OCI-LY3 (cell line): ENCODE data around the gene RASGRF2.

ENCODE experiments used
- H2AFZ ChIP-seq: fragments of 200-600, 300-600 bp; shearing (Covaris generic); 2 replicates; pipeline ENCODE4 v1.6.0; 2014; ENCODE audit warnings: antibody characterized with exemption, low read depth, low read length
- H3K27ac ChIP-seq: fragments of 200-600, 300-600 bp; sonication (generic); 2 replicates; pipeline ENCODE4 v1.5.1; 2014; ENCODE audit warnings: mild to moderate bottlenecking, low read length, moderate library complexity, mixed read lengths
- H3K27me3 ChIP-seq: fragments of 200-600, 300-600 bp; sonication (generic); 2 replicates; pipeline ENCODE4 v1.6.1; 2014; ENCODE audit warnings: low read depth, low read length, mixed read lengths
- H3K36me3 ChIP-seq: fragments of 200-600, 300-600 bp; sonication (generic); replicated peaks from 2 replicates; pipeline ENCODE3; 2014; ENCODE audit warnings: low read depth, low read length, mixed read lengths
- H3K4me1 ChIP-seq: fragments of 300-600, 200-600 bp; sonication (generic); 2 replicates; pipeline ENCODE4 v1.6.1; 2014; ENCODE audit warnings: low read length, mixed read lengths
- H3K4me2 ChIP-seq: fragments of 200-600, 300-600 bp; sonication (generic); 2 replicates; pipeline ENCODE4 v1.6.1; 2014; ENCODE audit warnings: low read length, mixed read lengths
- H3K4me3 ChIP-seq: fragments of 300-600, 200-600 bp; sonication (generic); 2 replicates; pipeline ENCODE4 v1.5.1; 2014; ENCODE audit warnings: antibody characterized with exemption, mild to moderate bottlenecking, low read length, moderate library complexity
- H3K79me2 ChIP-seq: fragments of 300-600, 200-600 bp; shearing (Covaris generic); 2 replicates; pipeline ENCODE4 v1.6.1; 2014; ENCODE audit warnings: mild to moderate bottlenecking, low read length, mixed read lengths
- H3K9ac ChIP-seq: fragments of 300-600, 200-600 bp; shearing (Covaris generic); 2 replicates; pipeline ENCODE4 v1.6.0; 2014; ENCODE audit warnings: mild to moderate bottlenecking, low read length, moderate library complexity
- H3K9me3 ChIP-seq: fragments of 200-600, 300-600 bp; shearing (Covaris generic); 2 replicates; pipeline ENCODE4 v1.6.1; 2014; ENCODE audit warnings: low read length, mixed read lengths; ENCODE audit not compliant: insufficient read depth
- H4K20me1 ChIP-seq: fragments of 200-600, 300-600 bp; sonication (generic); 2 replicates; pipeline ENCODE4 v1.6.1; 2016; ENCODE audit warnings: low read length, mixed read lengths; ENCODE audit not compliant: insufficient read depth
- EZH2phosphoT487 ChIP-seq: fragments of 200-600 bp; shearing (Covaris generic); IDR thresholded peaks from 2 replicates; pipeline ENCODE4 v1.6.1; 2018; ENCODE audit warnings: antibody characterized with exemption, mixed run types, low read depth
- TF ChIP-seq, protein P1 (sequence below): fragments of 200-600, 300-600 bp; sonication (generic); IDR thresholded peaks from 2 replicates; pipeline ENCODE4 v1.5.1; 2014; ENCODE audit warnings: antibody characterized with exemption, low read length, low read depth

The RASGRF2 gene

DNA sequence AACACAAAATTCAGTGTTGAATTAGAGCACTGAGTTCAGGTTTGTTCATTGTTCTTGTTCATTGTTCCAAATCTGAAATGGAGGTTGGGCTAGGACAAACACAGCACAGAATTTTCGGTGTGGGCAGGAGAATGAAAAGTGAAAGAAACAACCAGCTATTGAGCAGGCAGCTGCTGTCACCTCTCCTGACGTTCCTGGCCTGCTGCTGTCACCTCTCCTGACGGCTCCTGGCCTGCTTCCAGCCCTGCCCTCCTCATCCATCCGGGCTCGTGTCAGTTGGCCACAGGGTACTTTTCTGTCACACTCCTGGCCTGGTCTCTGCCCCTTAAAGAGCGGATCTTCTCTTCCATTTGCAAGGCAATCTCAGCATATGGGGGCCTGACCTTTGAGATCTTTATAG lies 227.7 kb downstream of the RASGRF2 start:
- TF ChIP-seq EZH2phosphoT487, result no peak
- TF ChIP-seq, protein P1, sequence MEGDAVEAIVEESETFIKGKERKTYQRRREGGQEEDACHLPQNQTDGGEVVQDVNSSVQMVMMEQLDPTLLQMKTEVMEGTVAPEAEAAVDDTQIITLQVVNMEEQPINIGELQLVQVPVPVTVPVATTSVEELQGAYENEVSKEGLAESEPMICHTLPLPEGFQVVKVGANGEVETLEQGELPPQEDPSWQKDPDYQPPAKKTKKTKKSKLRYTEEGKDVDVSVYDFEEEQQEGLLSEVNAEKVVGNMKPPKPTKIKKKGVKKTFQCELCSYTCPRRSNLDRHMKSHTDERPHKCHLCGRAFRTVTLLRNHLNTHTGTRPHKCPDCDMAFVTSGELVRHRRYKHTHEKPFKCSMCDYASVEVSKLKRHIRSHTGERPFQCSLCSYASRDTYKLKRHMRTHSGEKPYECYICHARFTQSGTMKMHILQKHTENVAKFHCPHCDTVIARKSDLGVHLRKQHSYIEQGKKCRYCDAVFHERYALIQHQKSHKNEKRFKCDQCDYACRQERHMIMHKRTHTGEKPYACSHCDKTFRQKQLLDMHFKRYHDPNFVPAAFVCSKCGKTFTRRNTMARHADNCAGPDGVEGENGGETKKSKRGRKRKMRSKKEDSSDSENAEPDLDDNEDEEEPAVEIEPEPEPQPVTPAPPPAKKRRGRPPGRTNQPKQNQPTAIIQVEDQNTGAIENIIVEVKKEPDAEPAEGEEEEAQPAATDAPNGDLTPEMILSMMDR, result no peak
- H3K9ac ChIP-seq, result no peak overlapping the region
- H3K36me3 ChIP-seq, result no peaks in the 10 kb centered on the region
- H3K4me1 ChIP-seq, result peaks cover 40% of the 10 kb centered on the region
- no peaks in the 10 kb centered on the region for H4K20me1 ChIP-seq
- H3K4me2 ChIP-seq, result peak overlapping the region; percentile 68
- no peaks in the 10 kb centered on the region for H3K9me3 ChIP-seq
- peaks cover 10% of the 10 kb centered on the region; the same call in 1 of the 2 replicates for H3K27me3 ChIP-seq
- H3K27ac ChIP-seq, result no peak overlapping the region
- H3K79me2 ChIP-seq, result no peaks in the 10 kb centered on the region
- no peak overlapping the region for H2AFZ ChIP-seq
- no peak overlapping the region for H3K4me3 ChIP-seq

DNA sequence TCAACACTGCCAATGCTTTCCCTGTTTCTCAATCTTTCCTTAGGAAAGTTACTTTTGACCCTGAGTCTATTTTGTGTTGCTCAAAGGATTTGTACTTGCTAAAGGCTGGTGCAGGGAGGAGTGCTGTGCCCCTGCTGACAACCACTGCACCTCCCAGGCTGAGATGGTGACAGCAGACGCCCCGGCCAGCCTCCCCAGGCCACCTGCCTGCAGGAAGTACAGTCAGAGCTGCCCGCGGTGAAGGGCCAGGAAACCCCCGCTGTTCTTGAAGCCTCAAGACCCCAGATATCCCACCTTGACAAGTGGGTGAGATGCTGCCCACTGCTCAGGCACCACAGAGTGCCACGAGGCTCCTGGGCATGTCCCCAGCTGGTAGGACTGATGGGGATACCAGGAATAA lies 228.8 kb downstream of the RASGRF2 start:
- Histone ChIP-seq H3K27ac (no peak overlapping the region), H3K4me2 (peak overlapping the region; percentile 68), H3K79me2 (no peaks in the 10 kb centered on the region), H3K4me3 (peak overlapping the region; percentile 50), H3K27me3 (peaks cover 10% of the 10 kb centered on the region; the same call in 1 of the 2 replicates), H4K20me1 (no peaks in the 10 kb centered on the region), H3K4me1 (peaks cover 33% of the 10 kb centered on the region), H3K9me3 (no peaks in the 10 kb centered on the region), H3K9ac (peak overlapping the region; percentile 29; the same call in 1 of the 2 replicates), H2AFZ (peak overlapping the region; percentile 85), H3K36me3 (no peaks in the 10 kb centered on the region)
- TF ChIP-seq EZH2phosphoT487, result no peak
- TF ChIP-seq, protein P1, result no peak

DNA sequence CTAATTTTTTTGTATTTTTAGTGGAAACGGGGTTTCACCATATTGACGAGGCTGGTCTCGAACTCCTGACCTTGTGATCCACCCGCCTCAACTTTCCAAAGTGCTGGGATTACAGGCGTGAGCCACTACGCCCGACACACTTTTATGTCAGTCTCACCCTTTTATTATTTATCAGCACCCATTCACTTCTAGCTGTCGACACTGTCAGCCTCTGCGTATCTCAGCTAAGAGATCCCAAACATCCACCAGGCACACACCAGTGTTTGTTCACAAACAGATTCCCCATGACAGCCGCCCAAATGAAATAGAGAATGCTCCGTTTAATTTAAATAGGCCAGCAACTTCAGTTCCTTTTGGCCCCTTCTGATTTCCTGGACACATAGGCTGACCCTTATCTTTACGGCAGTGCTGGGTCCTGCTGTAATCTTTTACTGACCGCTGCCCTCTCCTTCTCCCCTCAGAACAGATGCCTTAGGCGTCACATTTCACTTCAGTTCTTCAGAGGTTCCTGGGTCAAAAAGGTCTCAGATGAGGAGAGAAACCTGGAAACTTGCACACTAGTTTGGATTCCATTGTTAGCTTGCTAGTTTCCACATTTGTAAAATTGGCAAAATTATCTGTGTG lies 229.8 kb downstream of the RASGRF2 start:
- H4K20me1 ChIP-seq, result no peaks in the 10 kb centered on the region
- peaks cover 37% of the 10 kb centered on the region for H3K4me1 ChIP-seq
- H3K9ac ChIP-seq, result no peak overlapping the region
- H3K4me3 ChIP-seq, result no peak overlapping the region
- H3K4me2 ChIP-seq, result no peak overlapping the region
- no peaks in the 10 kb centered on the region for H3K9me3 ChIP-seq
- TF ChIP-seq, protein P1, result no peak
- TF ChIP-seq EZH2phosphoT487, result no peak
- no peaks in the 10 kb centered on the region for H3K36me3 ChIP-seq
- H2AFZ ChIP-seq, result no peak overlapping the region
- no peak overlapping the region for H3K27ac ChIP-seq
- peaks cover 10% of the 10 kb centered on the region; the same call in 1 of the 2 replicates for H3K27me3 ChIP-seq
- H3K79me2 ChIP-seq, result no peaks in the 10 kb centered on the region

DNA sequence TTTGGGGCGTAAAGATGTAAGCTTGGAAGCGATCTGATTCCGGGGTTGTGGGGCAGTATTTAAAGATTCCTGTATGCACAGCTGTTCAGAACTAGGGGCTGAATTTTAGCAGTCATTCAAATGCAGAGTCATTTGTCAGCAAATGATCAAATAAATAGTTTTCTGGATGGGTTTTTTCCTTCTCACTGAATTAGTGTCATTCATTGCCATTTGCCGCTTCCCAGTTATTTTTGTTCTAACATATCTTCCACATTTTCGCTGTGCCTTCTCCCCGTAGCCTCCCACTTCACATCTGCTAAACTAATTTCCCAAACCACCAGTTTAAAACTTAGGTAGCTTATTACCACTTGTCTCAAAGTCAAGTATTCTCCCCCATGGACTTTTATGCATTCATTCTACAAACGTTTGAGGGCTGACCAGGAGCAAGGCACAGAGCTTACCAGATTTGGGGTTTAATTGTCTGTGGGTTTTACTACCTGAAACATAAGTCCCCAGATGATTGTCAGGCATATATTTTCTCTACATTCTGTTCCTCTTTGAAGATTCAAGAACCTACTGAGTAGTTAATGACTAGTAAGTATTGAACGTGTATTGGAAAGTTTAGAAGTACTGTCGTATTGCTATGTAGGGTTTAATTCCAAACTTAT lies 231.7 kb downstream of the RASGRF2 start:
- H3K4me1 ChIP-seq, result peaks cover 37% of the 10 kb centered on the region
- TF ChIP-seq EZH2phosphoT487, result no peak
- TF ChIP-seq, protein P1, result no peak
- no peaks in the 10 kb centered on the region for H4K20me1 ChIP-seq
- peak overlapping the region; percentile 52 for H3K4me2 ChIP-seq
- H3K27me3 ChIP-seq, result peaks cover 10% of the 10 kb centered on the region; the same call in 1 of the 2 replicates
- H3K27ac ChIP-seq, result no peak overlapping the region
- no peaks in the 10 kb centered on the region for H3K36me3 ChIP-seq
- H2AFZ ChIP-seq, result 0 out of 2 replicates have a peak overlapping the region, but pooled peaks have one; percentile 2
- no peaks in the 10 kb centered on the region for H3K9me3 ChIP-seq
- H3K9ac ChIP-seq, result no peak overlapping the region
- no peaks in the 10 kb centered on the region for H3K79me2 ChIP-seq
- H3K4me3 ChIP-seq, result no peak overlapping the region
